CD4-positive, alpha-beta T cell treated with Interleukin-15 for 1 hour (primary cell): ENCODE results near the gene ITPKB.
"Not testable (repeated sequence)": the region's sequence is repeated elsewhere in the genome, so short reads cannot be mapped to it uniquely, and the experiment has no call there.

Experiments used
- DNase-seq: peaks from one replicate; pipeline ENCODE4 v3.0.0-alpha.2; 2020

Gene ITPKB

GRCh38 chr1:226730071-226730470, 9.0 kb downstream of the ITPKB start:
- DNase-seq, result no peak

GRCh38 chr1:226728448-226728847, 10.6 kb downstream of the ITPKB start:
- no peak for DNase-seq

- no peak for DNase-seq
Measured at GRCh38 chr1:226725897-226726267, 13.2 kb downstream of the ITPKB start.

- DNase-seq, result no peak
Measured at GRCh38 chr1:226723657-226724532, 15.2 kb downstream of the ITPKB start.

GRCh38 chr1:226722901-226723656, 16.0 kb downstream of the ITPKB start:
- no peak for DNase-seq

- DNase-seq, result no peak
Measured at GRCh38 chr1:226722240-226722900, 16.7 kb downstream of the ITPKB start.

GRCh38 chr1:226720574-226720973, 18.5 kb downstream of the ITPKB start:
- DNase-seq, result not testable (repeated sequence)

- DNase-seq, result no peak
Measured at GRCh38 chr1:226719596-226720387, 19.3 kb downstream of the ITPKB start.

GRCh38 chr1:226717256-226717909, 21.7 kb downstream of the ITPKB start:
- DNase-seq, result peak; percentile 59

- DNase-seq, result no peak
Measured at GRCh38 chr1:226716577-226716976, 22.5 kb downstream of the ITPKB start.

GRCh38 chr1:226714148-226714547, 24.9 kb downstream of the ITPKB start:
- DNase-seq, result no peak

GRCh38 chr1:226712742-226713419, 26.2 kb downstream of the ITPKB start:
- no peak for DNase-seq

GRCh38 chr1:226711976-226712741, 26.9 kb downstream of the ITPKB start:
- no peak for DNase-seq

GRCh38 chr1:226710501-226710900, 28.6 kb downstream of the ITPKB start:
- no peak for DNase-seq

- DNase-seq, result no peak
Measured at GRCh38 chr1:226709953-226710352, 29.1 kb downstream of the ITPKB start.

- no peak for DNase-seq
Measured at GRCh38 chr1:226708967-226709396, 30.1 kb downstream of the ITPKB start.

- DNase-seq, result no peak
Measured at GRCh38 chr1:226708342-226708780, 30.7 kb downstream of the ITPKB start.

- DNase-seq, result no peak
Measured at GRCh38 chr1:226706684-226707083, 32.4 kb downstream of the ITPKB start.

GRCh38 chr1:226704169-226704937, 34.7 kb downstream of the ITPKB start:
- no peak for DNase-seq
